Upper lobe of left lung (tissue), 4 donors: ENCODE data around the gene KRTAP10-7.

Experiments used
- EP300 ChIP-seq, 4 donors: sonication (generic); formaldehyde crosslinking; IDR thresholded peaks; one replicate each; pipeline ENCODE4 v1.5.1; 2017; ENCODE audit warnings: antibody characterized with exemption in 4 of 4, control low read depth in 2 of 4
- POLR2AphosphoS5 ChIP-seq, 2 donors: sonication (generic); formaldehyde crosslinking; IDR thresholded peaks; one replicate each; pipeline ENCODE4 v1.5.1; 2017; ENCODE audit warnings: antibody characterized with exemption in 2 of 2
- TF ChIP-seq, protein P1 (sequence below), 6 experiments: fragments of 450-650 bp in 4 of 6; fragments of 200-600 bp in 2 of 6; sonication (generic) in 2 of 6; IDR thresholded peaks; one replicate each; pipeline ENCODE4 v1.5.1; 2016 to 2019; ENCODE audit warnings: antibody characterized with exemption in 6 of 6

DNA sequence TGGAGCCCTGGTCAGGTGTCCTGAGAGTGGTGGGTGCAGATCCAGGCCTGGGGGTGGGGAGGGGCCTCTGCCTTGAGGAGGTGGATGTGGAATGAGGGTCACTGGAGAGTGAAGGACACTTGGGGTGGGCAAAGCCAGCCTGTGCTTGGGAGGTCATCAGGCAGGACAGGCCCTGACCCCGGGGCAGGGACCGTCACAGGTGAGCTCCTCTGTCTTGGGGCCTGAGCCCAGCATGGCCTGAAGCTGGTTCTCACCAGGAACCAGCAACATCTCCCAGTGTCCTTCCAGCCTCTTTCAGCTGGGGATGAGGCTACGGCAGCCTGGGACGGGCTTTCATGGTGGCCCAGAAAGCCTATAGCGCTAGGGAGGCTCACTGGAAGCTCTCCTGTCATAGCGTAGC, 48.3 kb upstream of the KRTAP10-7 start:
- TF ChIP-seq, protein P1, sequence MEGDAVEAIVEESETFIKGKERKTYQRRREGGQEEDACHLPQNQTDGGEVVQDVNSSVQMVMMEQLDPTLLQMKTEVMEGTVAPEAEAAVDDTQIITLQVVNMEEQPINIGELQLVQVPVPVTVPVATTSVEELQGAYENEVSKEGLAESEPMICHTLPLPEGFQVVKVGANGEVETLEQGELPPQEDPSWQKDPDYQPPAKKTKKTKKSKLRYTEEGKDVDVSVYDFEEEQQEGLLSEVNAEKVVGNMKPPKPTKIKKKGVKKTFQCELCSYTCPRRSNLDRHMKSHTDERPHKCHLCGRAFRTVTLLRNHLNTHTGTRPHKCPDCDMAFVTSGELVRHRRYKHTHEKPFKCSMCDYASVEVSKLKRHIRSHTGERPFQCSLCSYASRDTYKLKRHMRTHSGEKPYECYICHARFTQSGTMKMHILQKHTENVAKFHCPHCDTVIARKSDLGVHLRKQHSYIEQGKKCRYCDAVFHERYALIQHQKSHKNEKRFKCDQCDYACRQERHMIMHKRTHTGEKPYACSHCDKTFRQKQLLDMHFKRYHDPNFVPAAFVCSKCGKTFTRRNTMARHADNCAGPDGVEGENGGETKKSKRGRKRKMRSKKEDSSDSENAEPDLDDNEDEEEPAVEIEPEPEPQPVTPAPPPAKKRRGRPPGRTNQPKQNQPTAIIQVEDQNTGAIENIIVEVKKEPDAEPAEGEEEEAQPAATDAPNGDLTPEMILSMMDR (IDR thresholded peaks at IDR 0.05), result no peak
- TF ChIP-seq EP300 (IDR thresholded peaks at IDR 0.05) (no peak), POLR2AphosphoS5 (IDR thresholded peaks at IDR 0.05) (no peak)
